Thyroid gland (tissue), 4 donors: ENCODE results near the gene IFITM10.

Experiments
- POLR2A ChIP-seq, 2 donors: fragments of 450-650 bp; IDR thresholded peaks; one replicate each; pipeline ENCODE4 v1.6.1; 2017; ENCODE audit warnings: antibody characterized with exemption in 2 of 2, mild to moderate bottlenecking in 2 of 2, moderate library complexity in 1 of 2
- TF ChIP-seq, protein P1 (sequence below), 6 experiments: fragments of 200-600 bp in 3 of 6; fragments of 450-650 bp in 3 of 6; sonication (generic) in 3 of 6; IDR thresholded peaks; one replicate each; pipeline ENCODE4 v1.5.1; 2016 to 2019; ENCODE audit warnings: antibody characterized with exemption in 6 of 6, mild to moderate bottlenecking in 2 of 6, inconsistent platforms in 1 of 6, moderate library complexity in 1 of 6

DNA sequence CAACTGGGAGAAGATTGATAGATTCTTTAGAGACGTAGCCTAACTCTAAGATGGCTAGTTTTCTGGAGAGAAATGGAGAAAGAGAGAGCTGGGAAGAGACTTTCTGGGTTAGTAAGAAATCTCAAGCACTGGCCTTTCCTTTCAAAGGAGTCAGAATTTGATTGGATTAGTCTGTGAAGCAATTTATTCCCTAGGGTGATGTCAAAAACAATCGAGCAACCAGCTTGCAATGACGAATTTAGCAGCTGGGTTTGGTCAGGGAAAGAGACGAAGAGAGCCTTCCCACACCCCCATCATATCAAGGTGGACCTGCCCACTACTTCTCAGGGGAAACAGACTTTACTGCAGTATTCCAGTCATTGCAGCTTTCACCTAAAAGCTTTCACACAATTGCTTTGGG, 42.6 kb downstream of the IFITM10 start:
- TF ChIP-seq, protein P1, sequence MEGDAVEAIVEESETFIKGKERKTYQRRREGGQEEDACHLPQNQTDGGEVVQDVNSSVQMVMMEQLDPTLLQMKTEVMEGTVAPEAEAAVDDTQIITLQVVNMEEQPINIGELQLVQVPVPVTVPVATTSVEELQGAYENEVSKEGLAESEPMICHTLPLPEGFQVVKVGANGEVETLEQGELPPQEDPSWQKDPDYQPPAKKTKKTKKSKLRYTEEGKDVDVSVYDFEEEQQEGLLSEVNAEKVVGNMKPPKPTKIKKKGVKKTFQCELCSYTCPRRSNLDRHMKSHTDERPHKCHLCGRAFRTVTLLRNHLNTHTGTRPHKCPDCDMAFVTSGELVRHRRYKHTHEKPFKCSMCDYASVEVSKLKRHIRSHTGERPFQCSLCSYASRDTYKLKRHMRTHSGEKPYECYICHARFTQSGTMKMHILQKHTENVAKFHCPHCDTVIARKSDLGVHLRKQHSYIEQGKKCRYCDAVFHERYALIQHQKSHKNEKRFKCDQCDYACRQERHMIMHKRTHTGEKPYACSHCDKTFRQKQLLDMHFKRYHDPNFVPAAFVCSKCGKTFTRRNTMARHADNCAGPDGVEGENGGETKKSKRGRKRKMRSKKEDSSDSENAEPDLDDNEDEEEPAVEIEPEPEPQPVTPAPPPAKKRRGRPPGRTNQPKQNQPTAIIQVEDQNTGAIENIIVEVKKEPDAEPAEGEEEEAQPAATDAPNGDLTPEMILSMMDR (IDR thresholded peaks at IDR 0.05) = no peak
- no peak for TF ChIP-seq POLR2A (IDR thresholded peaks at IDR 0.05)
